Sigmoid colon (tissue), 4 donors: ENCODE measurements around the gene ARHGEF10L.

Experiments
- CTCF ChIP-seq, 4 experiments: fragments of 450-650 bp in 3 of 4; fragments of 200-600 bp in 1 of 4; IDR thresholded peaks; one replicate each; pipeline ENCODE4 v1.5.1; 2016 to 2019; ENCODE audit warnings: antibody characterized with exemption in 4 of 4, mild to moderate bottlenecking in 3 of 4, moderate library complexity in 2 of 4
- EP300 ChIP-seq, 4 donors: sonication (generic); formaldehyde crosslinking; IDR thresholded peaks; one replicate each; pipeline ENCODE4 v1.6.1; 2017; ENCODE audit warnings: antibody characterized with exemption in 4 of 4
- POLR2A ChIP-seq, 2 donors: fragments of 450-650 bp; IDR thresholded peaks; one replicate each; pipeline ENCODE4 v1.6.1; 2016; ENCODE audit warnings: antibody characterized with exemption in 2 of 2, mild to moderate bottlenecking in 2 of 2, moderate library complexity in 2 of 2
- POLR2AphosphoS5 ChIP-seq, 4 donors: sonication (generic); formaldehyde crosslinking; IDR thresholded peaks; one replicate each; pipeline ENCODE4 v1.6.1; 2017; ENCODE audit warnings: antibody characterized with exemption in 4 of 4

GRCh38 chr1:17496419-17496818 lies 43.1 kb upstream of the ARHGEF10L start:
- TF ChIP-seq CTCF (IDR thresholded peaks at IDR 0.05) (no peak), POLR2A (IDR thresholded peaks at IDR 0.05) (no peak), EP300 (IDR thresholded peaks at IDR 0.05) (no peak), POLR2AphosphoS5 (IDR thresholded peaks at IDR 0.05) (no peak)
